Stimulated activated CD4-positive, alpha-beta T cell treated with anti-CD3 and anti-CD28 coated beads, Interleukin-4, amount 100 ng/mL, for 1 hour (primary cell): ENCODE results near the gene ESRRG.

Experiments used
- DNase-seq: peaks from one replicate; pipeline ENCODE4 v3.0.0-alpha.2; 2020

ESRRG gene

GRCh38 chr1:216499581-216500272 lies 223.5 kb downstream of the ESRRG start:
- DNase-seq = no peak

GRCh38 chr1:216498277-216498676 lies 225.0 kb downstream of the ESRRG start:
- DNase-seq = no peak

GRCh38 chr1:216485042-216485441 lies 238.2 kb downstream of the ESRRG start:
- no peak for DNase-seq

- no peak for DNase-seq
Observed at GRCh38 chr1:216483672-216484401, 239.4 kb downstream of the ESRRG start.

- DNase-seq = no peak
Observed at GRCh38 chr1:216482620-216483019, 240.6 kb downstream of the ESRRG start.

GRCh38 chr1:216478238-216478637 lies 245.0 kb downstream of the ESRRG start:
- no peak for DNase-seq

- DNase-seq = no peak
Observed at GRCh38 chr1:216476341-216476740, 246.9 kb downstream of the ESRRG start.

- DNase-seq = no peak
Observed at GRCh38 chr1:216475659-216476276, 247.5 kb downstream of the ESRRG start.

GRCh38 chr1:216466162-216466801 lies 256.9 kb downstream of the ESRRG start:
- no peak for DNase-seq

- no peak for DNase-seq
Observed at GRCh38 chr1:216464489-216464888, 258.7 kb downstream of the ESRRG start.

- DNase-seq = no peak
Observed at GRCh38 chr1:216462066-216462775, 261.0 kb downstream of the ESRRG start.

GRCh38 chr1:216461466-216461865 lies 261.8 kb downstream of the ESRRG start:
- DNase-seq = no peak

GRCh38 chr1:216459651-216460207 lies 263.5 kb downstream of the ESRRG start:
- no peak for DNase-seq

- DNase-seq = no peak
Observed at GRCh38 chr1:216458812-216459211, 264.4 kb downstream of the ESRRG start.

GRCh38 chr1:216457356-216457755 lies 265.9 kb downstream of the ESRRG start:
- no peak for DNase-seq

GRCh38 chr1:216456682-216457081 lies 266.5 kb downstream of the ESRRG start:
- no peak for DNase-seq

- DNase-seq = no peak
Observed at GRCh38 chr1:216453777-216454176, 269.5 kb downstream of the ESRRG start.
